ENCODE results near the gene ZNF543. TPM values are rescaled to one million over a fixed set of nuclear protein-coding genes. Genes with fewer than 3 reads are reported as not detected.

The ZNF543 gene
- total and polyA plus RNA-seq, 2 of the 13 experiments (the other 11 are each of a cell fraction or from before 2014, with no cell fraction given): 2.1 to 8.9 TPM

DNA sequence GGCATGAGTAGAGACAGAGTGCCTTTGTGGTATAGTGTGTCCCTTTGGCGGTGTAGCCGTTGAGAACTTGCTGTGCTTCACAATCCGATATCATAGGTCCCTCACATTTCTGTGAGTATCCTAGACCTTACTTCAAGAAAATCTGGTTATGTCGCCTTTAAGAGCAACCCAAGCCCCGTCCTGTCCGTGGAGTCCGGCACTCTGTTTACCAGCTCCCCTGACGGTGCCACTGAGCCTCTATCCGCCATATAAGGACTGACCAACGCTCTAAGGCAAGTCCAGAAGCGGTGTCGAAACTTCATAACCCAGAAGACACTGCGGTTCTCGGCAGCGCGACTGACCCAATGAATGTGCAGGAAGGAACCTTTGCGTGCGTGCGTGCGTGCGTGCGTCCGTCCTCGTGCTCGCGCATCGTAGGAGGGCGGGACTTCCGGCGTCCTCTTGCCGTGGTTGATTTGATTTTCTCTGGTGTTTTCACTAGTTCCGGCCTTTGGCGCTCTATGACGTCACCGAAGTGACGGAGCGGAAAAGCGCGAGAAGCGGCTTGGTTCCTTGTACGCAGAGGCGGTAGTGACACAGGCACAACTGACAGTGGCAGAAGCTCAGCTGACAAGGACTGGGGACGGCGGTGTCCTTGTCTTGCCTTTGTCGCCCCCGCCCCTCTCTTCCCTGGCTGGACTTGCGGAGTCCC is 42.9 kb downstream of the ZNF543 start, which contains the start of the genes TRAPPC2B and ZNF547 (continued):
- TF ChIP-seq ZNF614 (CRISPR knock-in tag; IDR thresholded peaks at IDR 0.05; ENCODE audit: borderline replicate concordance) (peak; percentile 17; the same call in 1 of the 2 replicates), ELF3 (CRISPR knock-in tag; IDR thresholded peaks at IDR 0.05) (peak; percentile 88), AHR (CRISPR knock-in tag; IDR thresholded peaks at IDR 0.05) (no peak), ZNF557 (CRISPR knock-in tag; IDR thresholded peaks at IDR 0.05) (no peak), REXO4 (CRISPR knock-in tag; IDR thresholded peaks at IDR 0.05; ENCODE audit: borderline replicate concordance) (no peak), MXD4 (CRISPR knock-in tag; IDR thresholded peaks at IDR 0.05) (0 out of 2 replicates have a peak, but pooled peaks have one; percentile 11), ZNF790 (CRISPR knock-in tag; IDR thresholded peaks at IDR 0.05; ENCODE audit: borderline replicate concordance) (no peak), KAT7 (CRISPR knock-in tag; IDR thresholded peaks at IDR 0.05; ENCODE audit: borderline replicate concordance) (no peak), GATAD2A (CRISPR knock-in tag; IDR thresholded peaks at IDR 0.05) (no peak), ZNF547 (CRISPR knock-in tag; IDR thresholded peaks at IDR 0.05) (peak; percentile 48), SNRNP70 (IDR thresholded peaks at IDR 0.05; ENCODE audit: low read depth, low read length) (no peak), HOXA9 (CRISPR knock-in tag; IDR thresholded peaks at IDR 0.05; ENCODE audit: borderline replicate concordance) (no peak), NFIC (IDR thresholded peaks at IDR 0.05; ENCODE audit: low read length) (no peak), HMG20A (CRISPR knock-in tag; IDR thresholded peaks at IDR 0.05; ENCODE audit: borderline replicate concordance) (no peak)
- TF ChIP-seq, protein P1, sequence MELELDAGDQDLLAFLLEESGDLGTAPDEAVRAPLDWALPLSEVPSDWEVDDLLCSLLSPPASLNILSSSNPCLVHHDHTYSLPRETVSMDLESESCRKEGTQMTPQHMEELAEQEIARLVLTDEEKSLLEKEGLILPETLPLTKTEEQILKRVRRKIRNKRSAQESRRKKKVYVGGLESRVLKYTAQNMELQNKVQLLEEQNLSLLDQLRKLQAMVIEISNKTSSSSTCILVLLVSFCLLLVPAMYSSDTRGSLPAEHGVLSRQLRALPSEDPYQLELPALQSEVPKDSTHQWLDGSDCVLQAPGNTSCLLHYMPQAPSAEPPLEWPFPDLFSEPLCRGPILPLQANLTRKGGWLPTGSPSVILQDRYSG (CRISPR knock-in tag; IDR thresholded peaks at IDR 0.05): no peak
- TF ChIP-seq, protein P2, sequence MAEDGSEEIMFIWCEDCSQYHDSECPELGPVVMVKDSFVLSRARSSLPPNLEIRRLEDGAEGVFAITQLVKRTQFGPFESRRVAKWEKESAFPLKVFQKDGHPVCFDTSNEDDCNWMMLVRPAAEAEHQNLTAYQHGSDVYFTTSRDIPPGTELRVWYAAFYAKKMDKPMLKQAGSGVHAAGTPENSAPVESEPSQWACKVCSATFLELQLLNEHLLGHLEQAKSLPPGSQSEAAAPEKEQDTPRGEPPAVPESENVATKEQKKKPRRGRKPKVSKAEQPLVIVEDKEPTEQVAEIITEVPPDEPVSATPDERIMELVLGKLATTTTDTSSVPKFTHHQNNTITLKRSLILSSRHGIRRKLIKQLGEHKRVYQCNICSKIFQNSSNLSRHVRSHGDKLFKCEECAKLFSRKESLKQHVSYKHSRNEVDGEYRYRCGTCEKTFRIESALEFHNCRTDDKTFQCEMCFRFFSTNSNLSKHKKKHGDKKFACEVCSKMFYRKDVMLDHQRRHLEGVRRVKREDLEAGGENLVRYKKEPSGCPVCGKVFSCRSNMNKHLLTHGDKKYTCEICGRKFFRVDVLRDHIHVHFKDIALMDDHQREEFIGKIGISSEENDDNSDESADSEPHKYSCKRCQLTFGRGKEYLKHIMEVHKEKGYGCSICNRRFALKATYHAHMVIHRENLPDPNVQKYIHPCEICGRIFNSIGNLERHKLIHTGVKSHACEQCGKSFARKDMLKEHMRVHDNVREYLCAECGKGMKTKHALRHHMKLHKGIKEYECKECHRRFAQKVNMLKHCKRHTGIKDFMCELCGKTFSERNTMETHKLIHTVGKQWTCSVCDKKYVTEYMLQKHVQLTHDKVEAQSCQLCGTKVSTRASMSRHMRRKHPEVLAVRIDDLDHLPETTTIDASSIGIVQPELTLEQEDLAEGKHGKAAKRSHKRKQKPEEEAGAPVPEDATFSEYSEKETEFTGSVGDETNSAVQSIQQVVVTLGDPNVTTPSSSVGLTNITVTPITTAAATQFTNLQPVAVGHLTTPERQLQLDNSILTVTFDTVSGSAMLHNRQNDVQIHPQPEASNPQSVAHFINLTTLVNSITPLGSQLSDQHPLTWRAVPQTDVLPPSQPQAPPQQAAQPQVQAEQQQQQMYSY (CRISPR knock-in tag; IDR thresholded peaks at IDR 0.05): peak; percentile 95
- TF ChIP-seq, protein P3, sequence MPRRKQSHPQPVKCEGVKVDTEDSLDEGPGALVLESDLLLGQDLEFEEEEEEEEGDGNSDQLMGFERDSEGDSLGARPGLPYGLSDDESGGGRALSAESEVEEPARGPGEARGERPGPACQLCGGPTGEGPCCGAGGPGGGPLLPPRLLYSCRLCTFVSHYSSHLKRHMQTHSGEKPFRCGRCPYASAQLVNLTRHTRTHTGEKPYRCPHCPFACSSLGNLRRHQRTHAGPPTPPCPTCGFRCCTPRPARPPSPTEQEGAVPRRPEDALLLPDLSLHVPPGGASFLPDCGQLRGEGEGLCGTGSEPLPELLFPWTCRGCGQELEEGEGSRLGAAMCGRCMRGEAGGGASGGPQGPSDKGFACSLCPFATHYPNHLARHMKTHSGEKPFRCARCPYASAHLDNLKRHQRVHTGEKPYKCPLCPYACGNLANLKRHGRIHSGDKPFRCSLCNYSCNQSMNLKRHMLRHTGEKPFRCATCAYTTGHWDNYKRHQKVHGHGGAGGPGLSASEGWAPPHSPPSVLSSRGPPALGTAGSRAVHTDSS (CRISPR knock-in tag; conservative IDR thresholded peaks at IDR 0.05): no peak
- TF ChIP-seq, protein P4, sequence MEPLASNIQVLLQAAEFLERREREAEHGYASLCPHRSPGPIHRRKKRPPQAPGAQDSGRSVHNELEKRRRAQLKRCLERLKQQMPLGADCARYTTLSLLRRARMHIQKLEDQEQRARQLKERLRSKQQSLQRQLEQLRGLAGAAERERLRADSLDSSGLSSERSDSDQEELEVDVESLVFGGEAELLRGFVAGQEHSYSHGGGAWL (CRISPR knock-in tag; IDR thresholded peaks at IDR 0.05): 0 out of 2 replicates have a peak, but pooled peaks have one; percentile 38
- TF ChIP-seq, protein P5, sequence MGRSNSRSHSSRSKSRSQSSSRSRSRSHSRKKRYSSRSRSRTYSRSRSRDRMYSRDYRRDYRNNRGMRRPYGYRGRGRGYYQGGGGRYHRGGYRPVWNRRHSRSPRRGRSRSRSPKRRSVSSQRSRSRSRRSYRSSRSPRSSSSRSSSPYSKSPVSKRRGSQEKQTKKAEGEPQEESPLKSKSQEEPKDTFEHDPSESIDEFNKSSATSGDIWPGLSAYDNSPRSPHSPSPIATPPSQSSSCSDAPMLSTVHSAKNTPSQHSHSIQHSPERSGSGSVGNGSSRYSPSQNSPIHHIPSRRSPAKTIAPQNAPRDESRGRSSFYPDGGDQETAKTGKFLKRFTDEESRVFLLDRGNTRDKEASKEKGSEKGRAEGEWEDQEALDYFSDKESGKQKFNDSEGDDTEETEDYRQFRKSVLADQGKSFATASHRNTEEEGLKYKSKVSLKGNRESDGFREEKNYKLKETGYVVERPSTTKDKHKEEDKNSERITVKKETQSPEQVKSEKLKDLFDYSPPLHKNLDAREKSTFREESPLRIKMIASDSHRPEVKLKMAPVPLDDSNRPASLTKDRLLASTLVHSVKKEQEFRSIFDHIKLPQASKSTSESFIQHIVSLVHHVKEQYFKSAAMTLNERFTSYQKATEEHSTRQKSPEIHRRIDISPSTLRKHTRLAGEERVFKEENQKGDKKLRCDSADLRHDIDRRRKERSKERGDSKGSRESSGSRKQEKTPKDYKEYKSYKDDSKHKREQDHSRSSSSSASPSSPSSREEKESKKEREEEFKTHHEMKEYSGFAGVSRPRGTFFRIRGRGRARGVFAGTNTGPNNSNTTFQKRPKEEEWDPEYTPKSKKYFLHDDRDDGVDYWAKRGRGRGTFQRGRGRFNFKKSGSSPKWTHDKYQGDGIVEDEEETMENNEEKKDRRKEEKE (IDR thresholded peaks at IDR 0.05): no peak
- TF ChIP-seq, protein P6, sequence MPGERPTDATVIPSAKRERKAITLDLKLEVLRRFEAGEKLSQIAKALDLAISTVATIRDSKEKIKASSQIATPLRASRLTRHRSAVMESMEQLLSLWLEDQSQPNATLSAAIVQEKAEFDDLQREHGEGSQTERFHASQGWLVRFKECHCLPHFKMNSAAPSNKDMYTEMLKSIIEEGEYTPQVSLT (CRISPR knock-in tag; IDR thresholded peaks at IDR 0.05; ENCODE audit: borderline replicate concordance, low read depth): no peak
